AG08396 (cell line): ENCODE measurements around the gene TBC1D10A.
"Not testable (repeated sequence)": the region's sequence is repeated elsewhere in the genome, so short reads cannot be mapped to it uniquely, and the experiment has no call there.

ENCODE experiments used
- DNase-seq: peaks from one replicate; pipeline ENCODE4 v3.0.0; 2012; ENCODE audit warnings: low spot score, mixed read lengths

The TBC1D10A gene

DNA sequence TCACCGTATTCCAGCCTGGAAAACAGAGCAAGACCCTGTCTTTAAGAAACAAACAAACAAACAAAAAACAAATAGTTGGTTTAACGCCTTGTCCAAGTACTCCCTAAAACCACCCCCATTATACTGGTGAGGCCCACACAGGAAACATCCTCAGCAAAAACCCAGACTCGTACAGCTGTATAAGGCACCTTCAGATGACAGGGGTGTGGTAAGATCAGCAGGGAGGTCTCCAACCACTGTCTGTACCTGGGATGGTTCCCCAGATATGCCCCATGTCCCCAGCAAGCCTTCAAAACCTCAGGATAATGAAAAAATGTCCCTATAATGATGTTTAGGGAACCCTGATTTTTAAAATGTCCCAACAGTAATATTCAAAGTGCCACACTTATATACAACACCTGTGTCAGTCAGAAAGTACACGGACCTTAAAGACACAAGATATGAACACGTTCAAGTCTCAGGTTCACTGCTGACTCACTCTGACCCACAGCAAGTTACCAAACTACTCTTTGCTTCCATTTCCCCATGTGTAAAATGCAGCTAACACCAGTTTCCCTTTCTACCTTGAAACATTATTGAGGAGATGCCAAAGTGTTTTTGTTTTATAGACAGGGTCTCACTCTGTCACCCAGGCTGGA lies 20.6 kb upstream of the TBC1D10A start:
- no peak for DNase-seq

DNA sequence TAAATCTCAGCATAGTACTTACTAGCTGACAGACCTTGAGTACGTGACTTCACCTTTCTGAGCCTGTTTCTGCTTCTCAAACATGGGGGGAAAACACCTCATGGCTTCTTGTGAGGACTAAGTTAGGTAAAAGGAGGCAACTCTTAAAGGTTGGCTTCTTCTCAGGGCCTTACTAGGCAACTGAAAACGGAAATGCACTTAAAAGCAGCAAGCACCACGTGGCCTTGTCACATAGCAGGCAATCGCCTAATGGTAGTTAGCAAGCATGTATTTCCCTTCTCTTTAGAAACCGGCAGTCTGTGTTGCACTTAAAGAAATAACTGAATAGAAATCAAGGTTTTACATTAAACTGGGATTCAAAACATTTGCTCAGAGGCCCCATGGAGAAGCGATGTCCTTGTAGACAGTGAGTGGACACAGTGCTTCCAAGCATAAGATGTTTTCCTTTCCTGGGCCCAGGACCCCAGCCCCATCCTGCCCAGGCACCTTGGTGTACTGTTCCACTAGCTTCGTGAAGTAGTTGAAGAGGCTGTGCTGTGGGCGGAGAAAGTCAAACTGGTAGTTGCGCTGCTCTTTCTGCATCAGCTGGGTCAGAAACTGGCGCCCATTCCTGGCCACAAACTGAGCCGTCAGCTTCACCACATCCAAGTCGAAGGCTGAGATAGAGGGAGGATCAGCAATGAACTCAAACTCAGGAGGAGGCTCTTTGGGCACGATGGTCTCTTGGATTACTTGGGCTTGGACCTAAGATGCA lies 17.9 kb upstream of the TBC1D10A start:
- no peak for DNase-seq

DNA sequence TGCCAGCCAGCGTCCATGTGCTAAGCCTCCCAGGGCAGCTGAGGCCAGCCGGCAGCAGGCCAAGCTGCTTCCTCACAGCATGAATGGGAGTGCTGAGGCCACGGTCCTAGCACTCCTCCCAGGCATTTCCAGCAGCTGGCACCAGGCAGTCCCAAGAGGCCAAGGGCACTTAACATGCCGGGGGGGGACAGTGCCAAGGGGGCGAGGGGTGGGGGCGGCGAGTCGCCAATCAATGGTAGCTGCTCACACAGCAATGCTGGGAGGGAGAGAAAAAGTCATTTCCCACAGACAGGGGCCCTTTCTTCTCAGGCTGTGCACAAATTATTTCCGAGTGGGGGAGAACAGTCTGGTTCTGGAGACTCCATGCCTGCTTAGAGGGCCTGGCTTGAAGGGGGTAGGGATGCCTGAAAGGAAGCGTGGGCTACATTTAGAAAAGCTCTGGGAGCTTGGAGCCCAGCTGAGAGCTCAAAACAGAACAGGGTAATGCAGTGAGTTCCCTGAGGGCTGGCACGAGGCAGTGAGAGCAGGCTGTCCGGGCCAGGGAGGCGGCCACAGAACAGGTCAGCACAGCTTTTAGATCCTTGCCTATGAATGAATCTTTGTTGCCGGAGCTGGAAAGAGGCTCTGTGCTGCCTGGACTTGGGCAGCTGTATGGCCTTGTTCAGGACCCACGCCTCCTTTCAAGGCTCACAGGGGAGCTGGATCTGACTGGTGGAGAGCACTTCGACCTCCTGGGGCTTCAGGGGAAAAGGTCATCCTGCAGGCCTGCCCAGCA lies 14.4 kb upstream of the TBC1D10A start:
- no peak for DNase-seq

DNA sequence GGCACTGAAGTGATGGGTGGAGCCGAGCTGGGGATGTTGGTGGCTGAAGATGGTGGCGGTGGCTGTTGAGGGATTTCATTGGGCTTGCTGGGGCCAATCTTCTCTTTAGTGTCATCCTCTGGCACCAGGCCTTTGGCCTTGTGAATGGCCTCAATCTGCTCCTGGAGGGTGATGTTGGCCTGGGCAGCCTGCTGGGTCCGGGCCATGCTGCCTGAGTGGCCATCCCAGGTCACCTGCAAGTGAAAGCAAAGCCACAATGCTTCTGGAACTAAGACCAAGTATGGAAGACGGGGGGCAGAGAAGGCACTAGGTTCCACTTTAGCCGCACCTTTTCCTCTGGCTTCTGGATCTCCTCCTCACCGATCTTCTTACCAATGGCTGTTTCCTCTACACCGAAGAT lies 12.1 kb upstream of the TBC1D10A start:
- DNase-seq = no peak

DNA sequence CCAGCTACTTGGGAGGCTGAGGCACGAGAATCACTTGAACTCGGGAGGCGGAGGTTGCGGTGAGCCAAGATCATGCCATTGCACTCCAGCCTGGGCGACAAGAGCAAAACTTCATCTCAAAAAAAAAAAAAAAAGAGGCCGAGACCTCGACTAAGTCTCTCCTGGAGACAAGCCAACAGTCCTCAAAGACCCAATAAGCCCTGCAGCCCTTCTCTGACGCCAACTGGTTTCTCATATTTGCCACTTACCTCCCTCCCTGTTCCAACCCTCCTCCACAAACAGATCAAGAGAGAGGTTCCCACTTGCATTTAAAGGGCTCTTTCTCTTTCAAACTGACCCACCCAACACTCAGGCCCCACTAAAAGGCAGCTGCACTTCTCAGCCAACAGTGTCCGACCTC lies 11.6 kb upstream of the TBC1D10A start:
- not testable (repeated sequence) for DNase-seq

DNA sequence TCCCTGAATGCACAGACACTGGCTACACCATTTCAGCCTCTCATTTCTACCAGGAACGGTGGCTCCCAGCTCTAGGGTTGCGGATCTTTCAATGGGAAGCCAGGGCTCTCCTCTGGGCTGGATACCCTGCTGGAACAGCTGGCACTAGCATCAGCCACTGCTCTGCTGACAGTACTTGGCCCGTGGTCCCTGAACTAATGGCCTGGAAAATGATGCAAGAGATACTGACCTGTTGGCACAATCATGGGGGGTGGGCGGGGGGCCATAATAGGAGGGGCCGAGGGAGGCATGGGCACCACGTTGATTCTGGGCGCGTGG lies 10.7 kb upstream of the TBC1D10A start:
- no peak for DNase-seq

DNA sequence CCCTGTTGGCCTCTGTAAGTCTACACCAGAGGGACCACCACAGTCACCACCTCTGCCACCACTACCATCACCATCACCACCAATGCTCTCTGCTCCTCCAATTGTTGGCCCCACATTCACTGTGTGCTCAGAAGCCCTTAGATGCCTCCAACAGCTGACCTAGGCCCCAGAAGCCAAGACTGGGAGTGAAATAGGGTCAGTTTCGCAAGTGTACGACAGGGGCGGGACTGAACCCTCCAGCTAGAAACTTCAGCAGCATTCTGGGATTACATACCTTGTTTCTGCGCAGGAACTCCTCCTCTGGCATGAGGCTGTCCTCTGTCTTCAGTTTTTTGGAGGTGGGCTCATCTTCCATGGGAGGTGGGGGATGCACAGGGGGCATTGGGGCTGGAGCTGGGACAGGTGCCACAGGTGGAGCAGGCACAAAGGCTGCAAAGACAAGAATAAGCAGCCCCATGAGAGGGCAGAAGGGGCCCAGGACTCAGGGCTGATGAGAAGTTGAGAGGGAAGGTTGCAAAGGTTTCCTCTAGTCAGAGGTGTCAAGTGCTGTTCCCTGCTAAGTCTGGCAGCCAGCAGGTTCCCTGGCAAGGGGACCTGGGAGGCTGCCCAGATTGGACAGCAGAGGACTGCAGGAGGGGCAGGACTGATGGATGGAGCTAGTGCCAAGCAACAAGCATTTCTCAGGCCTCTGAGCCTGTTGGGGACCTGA lies 10.2 kb upstream of the TBC1D10A start:
- no peak for DNase-seq

DNA sequence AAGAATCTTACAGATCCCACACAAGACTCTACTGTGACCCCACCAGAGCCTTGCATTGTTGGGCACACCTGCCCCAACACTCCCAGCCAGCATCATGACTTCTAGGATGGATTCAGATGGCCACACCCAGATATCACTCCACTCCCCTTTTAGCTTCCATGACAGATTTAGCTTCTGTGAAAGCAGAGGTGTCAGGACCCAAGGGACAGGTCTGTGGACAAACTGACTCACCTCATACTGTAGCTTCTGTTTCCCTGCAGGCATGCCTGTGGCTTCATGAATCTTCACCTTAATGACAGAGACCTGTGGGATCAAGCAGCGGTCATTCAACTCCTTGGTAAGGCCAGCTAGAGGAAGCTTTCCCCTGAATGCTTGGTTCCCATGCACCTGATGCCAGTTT lies 8.5 kb upstream of the TBC1D10A start:
- no peak for DNase-seq

DNA sequence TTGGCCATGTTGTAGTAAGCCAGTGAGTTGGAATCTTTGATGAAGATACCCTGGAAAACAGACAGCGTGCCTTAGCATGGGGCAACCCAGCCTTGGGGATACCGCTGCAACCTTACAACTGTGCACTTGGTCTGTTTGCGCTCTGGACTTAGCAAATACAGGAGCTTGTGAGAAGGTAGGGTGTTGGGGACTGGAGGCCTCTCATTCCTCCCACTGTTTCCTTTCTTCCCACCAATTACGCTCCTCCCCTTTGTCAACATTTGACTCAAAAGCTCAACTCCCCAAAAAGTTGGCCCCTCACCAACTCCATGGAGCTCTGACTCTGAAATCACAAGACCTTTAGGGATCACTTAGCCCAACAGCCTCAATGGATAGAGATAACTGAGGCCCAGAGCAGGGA lies 7.9 kb upstream of the TBC1D10A start:
- no peak for DNase-seq

DNA sequence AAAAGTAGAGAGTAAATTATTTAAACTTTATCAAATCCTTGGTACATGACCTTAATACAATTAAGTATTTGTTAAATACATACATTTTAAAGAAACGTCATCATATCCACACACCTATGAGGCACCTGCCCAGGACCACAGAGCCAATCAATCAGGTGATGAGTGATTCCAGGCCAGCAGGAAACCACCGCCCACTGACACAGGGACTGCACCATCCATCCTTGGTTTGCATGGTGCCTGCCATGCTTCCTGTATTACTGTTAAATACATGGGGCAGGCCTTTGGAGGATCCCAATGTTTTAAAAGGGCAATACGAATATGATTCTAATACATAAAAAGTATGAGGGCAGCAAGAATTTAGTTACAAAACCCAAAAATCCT lies 7.0 kb upstream of the TBC1D10A start:
- no peak for DNase-seq

DNA sequence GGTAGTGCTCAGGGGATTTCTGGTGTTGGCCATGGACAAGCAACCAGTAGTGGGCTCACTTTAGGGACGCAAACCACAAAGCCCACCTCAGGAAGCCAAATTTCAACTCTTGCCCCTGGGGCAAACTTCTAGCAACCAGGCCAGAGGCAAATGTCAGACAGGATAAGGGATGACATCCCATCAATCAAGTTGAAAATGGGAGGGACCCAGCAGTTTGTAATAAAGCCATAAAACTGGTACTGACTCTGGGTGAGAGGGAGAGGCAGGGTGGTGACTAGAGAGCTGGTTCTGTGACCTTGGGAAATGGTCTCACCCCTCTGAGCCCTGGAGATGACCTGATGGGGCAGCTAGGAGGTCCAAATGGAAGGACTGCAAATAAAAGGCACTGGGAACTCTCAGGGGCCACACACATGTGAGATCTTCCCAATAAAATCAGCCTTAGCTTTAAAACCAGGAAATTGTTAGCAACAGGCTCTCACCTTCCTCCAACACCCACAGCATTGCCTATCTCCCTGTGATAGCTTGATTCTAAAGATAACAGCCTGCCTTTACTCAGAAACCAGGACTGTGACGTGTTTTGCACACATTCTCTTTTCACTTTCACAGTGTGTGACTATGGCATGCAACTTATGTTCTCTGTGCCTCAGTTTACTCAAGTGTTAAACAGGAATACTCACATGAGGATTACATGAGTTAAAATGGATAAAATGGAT lies 6.4 kb upstream of the TBC1D10A start:
- no peak for DNase-seq

DNA sequence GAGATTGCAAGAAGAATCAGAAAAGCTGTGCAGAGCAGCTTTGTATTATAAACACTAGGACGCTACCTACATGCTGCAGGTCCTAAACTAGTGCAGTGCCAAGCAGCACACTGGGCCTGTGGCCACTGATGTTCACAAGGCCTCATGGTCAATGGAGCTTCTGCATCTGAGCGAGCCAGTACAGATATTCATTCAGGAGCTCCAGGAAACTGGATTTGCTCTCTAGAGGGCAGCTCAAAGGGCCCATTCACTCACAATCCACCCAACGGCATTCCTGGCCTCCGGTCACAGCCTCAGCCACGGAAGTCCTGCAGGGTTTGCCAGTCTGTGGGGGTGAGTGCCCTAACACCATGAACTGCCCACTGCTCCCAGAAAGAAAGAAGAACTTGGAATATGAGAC lies 5.8 kb upstream of the TBC1D10A start:
- no peak for DNase-seq

DNA sequence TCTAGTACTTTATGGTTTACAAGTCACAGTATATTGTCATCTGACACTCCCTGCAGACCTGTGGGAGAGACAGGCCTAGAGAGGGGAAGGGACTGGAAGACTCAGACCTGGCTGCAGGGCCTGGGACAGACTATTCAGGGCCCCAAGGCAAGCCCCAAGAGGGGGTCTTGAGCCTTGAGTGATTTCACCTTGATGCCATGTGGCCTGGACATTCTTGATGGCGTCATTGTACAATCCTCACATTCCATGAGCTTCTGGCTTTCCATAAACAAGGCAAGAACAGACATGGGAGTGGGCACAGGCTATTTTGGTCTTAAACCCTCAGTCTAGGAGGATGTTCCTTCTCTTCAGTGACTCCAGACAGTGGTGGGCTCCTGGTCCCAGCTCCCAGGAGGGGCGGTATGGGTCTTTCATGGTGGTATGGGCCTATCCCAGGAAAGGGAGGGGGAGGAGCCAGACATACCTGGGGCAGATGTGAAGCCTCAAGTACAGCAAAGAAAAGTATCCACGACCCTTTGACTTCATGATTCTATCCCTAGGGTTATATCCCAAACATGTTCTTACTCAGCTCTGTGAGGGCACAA lies 1.8 kb upstream of the TBC1D10A start:
- DNase-seq = no peak

DNA sequence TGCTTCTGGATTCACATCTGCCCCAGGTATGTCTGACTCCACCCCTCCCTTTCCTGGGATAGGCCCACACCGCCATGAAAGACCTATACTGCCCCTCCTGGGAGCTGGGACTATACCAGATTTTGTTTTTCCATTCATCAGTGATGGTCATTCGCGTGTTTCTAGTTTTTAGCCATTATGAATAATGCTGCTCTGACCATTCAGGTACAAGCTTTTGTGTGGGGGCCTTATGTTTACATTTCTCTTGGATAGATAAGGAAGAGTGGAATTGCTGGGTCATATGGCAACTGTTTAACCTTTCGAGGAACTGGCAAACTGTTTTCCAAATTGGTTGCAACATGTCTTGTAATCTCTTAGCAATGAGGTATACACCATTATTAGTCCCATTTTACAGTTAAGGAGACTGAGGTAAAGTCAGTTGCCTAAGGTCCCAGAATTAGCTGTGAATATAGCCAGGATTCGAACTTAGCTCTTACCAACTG lies 1.2 kb upstream of the TBC1D10A start:
- no peak for DNase-seq

DNA sequence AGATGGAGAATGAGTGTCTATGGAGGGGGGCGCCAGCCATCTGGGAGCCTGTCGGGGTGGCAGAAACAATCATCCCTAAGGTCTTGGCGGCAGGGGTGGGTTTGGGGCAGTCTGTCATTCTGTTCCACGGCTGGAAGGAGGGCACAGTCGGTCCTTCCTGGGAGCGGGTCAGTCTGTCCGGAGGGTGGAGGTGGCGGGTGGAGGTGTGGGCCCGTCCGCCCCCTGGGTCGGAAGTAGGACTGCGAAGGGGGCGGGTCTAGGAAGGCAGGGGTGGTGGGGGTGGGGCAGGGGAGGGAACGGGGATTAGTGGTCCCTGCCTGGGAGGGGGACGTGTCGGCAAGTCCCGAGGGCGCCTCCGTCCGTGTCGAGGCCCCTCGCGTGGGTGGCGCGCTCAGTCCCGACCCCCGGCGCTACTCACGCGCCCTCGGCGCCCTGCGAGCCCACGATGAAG lies 461 bp downstream of the TBC1D10A start:
- DNase-seq = peak; percentile 40

DNA sequence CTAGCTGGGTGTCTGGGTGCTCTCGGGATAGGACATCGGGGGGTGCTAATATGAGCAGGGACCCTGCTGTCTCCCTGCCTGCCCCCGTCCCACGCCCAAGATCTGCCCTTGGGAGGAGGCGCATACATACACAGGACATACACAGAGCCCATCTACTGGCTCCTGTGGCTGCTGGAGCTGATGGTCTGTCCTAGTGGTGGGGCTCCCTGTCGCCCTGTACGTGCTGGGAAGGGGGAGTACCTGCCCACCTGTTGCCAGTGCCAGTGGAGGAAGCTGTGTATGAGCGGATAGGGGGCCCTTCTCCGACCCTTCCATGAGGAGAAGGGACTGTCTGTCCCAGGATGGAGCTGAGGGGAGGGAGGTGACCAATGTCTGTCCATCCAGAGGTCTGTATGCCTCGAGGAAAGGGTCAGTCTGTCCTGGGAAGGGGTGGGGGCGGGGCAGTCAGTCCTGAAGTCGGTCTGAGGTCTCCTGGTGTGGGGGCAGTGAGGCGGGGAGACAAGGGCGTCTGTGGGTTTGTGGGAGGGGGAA lies 952 bp downstream of the TBC1D10A start:
- no peak for DNase-seq

DNA sequence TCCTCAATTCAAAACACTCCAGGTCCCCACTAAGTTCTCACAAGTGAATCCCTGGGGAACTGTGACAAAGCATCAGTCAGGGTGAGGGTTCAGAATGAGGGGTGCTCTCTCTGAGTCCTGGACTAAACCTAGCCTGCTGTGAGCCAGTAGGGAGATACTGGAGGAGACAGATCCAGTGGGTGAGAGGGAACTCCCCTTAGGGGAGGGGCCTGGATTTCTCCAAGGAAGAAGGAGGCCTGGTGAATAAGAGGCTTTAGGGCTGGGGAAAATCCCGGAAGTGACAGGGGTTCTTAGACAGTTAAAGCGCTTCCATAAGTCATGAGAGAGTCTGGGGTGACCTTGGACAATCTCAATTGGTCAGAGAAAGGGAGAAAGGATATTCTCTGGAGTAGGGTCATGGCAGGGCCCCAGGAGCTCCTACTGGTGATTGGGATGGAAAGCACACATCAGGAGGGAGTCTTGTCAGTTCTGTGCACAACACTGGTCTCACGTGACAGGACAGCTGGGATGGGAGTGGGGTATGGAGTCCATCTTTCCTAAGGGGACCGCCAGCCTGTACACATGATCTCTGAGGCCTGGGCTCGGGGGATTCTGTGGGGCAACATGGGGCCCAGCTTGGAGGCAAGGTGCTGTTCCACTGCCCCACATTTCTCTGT lies 1.5 kb downstream of the TBC1D10A start:
- DNase-seq = peak; percentile 81

DNA sequence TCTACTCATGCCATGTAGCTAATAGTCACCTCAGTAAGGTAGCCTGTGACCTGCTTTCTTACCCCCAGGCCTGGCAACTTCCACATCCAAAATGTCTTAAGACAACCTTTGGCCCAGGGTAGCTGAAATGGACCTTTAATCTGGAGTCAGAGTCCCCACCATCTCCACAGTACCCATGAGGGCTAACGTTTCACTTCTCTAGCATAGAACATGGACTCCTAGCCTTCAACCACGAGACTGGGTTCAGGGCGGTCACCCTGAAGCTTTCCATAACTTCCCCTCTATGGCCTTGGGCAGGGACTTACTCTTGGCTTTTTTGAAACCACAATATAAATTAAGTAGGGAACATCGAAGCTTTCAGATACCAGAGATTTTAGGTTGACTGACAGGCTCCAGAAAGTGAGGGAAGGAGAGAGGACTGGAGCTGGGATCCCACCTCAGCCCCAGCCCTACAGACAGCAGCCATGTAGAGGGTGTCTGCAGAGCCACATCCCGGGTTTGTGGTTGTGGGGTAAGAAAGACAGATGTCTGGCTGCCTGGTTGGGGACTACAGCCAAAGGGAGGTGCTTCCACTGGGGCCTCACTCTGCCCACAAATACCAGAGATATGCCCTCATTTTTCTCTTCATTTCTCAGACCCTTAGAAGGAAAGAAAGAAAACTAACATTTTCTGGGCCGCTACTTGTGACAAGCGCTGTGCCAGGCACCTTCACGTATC lies 2.6 kb downstream of the TBC1D10A start:
- peak; percentile 68 for DNase-seq

DNA sequence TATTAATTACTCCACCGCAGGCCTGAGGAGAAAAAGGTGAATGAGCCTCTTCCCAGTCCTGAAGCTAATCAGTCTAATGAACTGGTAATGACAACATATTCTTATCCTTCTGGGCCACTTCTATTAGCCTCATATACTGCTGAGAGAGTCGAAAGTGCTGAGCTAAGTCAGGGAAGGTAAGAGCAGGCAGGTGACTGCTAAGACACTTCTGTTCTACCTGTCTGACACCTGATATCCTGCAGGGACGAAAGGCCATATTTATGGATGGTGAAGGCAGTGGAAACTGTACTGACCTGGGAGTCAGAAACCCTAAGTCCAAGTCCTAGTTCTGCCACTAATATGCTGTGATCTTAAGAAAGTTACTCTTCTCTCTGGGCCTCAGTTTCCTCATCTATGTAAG lies 3.5 kb downstream of the TBC1D10A start:
- DNase-seq = no peak

DNA sequence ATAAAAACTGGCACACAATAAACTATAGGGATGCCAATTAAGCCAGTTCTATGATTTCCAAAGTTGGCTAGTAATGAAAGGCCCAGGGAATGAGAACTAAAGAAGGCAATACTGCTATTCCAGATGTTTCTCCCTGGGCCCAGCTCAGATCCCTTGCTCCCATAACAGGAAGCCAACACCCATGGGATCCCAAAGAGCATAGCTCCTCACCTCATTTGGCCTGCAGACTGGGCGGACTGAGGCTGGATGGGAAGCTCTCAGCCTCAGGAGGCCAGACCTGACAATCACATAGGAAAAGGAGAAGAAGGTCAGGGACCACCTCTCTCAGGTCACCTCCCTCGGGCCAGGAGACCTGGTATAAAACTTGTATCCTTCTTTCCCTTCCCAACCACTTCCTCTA lies 5.3 kb downstream of the TBC1D10A start:
- no peak for DNase-seq
